Dendritic cell treated with granulocyte-macrophage colony-stimulating factor and Interleukin-4, amounts not matched to agents 40 ng/mL and 50 ng/mL, for 4 days (primary cell): Measurements from ENCODE around the gene PWP2.

ENCODE experiments used
- H3K27ac Mint-ChIP-seq: one replicate; pipeline ENCODE4 v1.8.0; 2022; ENCODE audit warnings: mild to moderate bottlenecking, mixed read lengths
- H3K27me3 Mint-ChIP-seq: one replicate; pipeline ENCODE4 v1.8.0; 2022; ENCODE audit warnings: mild to moderate bottlenecking, mixed read lengths
- H3K36me3 Mint-ChIP-seq: one replicate; pipeline ENCODE4 v1.8.0; 2022; ENCODE audit warnings: low read depth, mixed read lengths
- H3K4me1 Mint-ChIP-seq: one replicate; pipeline ENCODE4 v1.8.0; 2022; ENCODE audit warnings: low read depth, mixed read lengths
- H3K4me3 Mint-ChIP-seq: one replicate; pipeline ENCODE4 v1.8.0; 2022; ENCODE audit warnings: mild to moderate bottlenecking, moderate library complexity, mixed read lengths
- H3K9me3 Mint-ChIP-seq: one replicate; pipeline ENCODE4 v1.8.0; 2022; ENCODE audit warnings: mixed read lengths
- intact Hi-C: fragments of 100-400 bp; cut with micrococcal nuclease; formaldehyde crosslinking; loops from one replicate; pipeline ENCODE4 v1.15.0; 2022

PWP2 gene

DNA sequence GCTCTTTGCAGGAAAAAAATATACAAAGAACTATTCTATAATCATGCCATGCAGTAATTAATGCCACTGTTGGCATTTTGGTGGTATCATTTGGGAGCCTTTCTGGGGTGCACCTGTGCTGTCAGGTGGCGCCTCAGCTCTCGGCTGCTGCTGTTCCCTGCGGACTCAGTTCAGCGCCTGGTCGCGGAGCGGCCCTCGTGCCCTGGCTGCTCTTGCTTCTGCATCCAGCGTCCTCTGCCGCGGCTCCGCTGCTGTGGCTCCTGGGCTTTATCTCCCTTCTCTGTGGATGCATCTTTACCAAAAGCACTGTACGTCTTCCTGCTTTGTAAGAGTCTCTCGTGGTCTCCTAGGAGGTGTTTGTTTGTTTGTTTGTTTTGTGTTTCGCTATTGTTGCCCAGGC, 35.1 kb upstream of the PWP2 start:
- intact Hi-C loops, result no loop called here
- Mint-ChIP-seq H3K9me3 (no peaks in the 10 kb centered on the region), H3K36me3 (peaks cover 99% of the 10 kb centered on the region), H3K4me3 (no peak overlapping the region), H3K27me3 (no peaks in the 10 kb centered on the region), H3K4me1 (no peaks in the 10 kb centered on the region), H3K27ac (no peak overlapping the region)

DNA sequence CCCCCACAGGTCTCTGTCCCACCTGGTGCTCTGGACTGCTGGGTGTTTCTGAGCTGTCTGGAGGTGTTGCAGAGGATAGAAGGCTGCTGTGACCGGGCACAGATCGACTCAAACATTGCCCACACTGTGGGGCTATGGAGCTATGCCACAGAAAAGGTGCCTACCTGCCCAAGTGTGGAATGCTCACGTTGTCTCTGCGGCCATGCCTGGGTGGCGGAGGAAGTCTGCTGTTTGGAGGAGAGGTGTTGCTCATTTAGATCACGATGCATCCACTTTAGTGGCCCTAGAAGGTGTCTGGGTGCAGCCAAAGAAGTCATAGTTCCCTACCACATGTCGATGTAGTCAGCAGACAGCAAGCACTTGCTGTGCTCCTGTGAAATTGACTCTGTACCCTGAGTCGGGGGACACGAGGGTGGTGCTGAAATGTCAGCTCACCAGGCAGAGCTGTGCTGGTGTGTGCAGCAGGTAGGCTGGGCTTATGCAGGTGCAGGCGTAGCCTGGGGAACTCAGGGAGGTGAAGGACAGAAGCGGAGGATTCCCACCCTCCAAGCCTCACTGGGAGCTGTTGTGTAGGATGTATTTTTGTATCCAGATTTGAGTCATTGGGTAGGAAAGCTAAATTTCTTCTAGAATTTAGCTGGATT, 32.8 kb upstream of the PWP2 start:
- intact Hi-C loops, result no loop called here
- H3K9me3 Mint-ChIP-seq, result no peaks in the 10 kb centered on the region
- no peak overlapping the region for H3K27ac Mint-ChIP-seq
- H3K4me1 Mint-ChIP-seq, result no peaks in the 10 kb centered on the region
- H3K4me3 Mint-ChIP-seq, result no peak overlapping the region
- H3K36me3 Mint-ChIP-seq, result peaks cover 99% of the 10 kb centered on the region
- no peaks in the 10 kb centered on the region for H3K27me3 Mint-ChIP-seq

DNA sequence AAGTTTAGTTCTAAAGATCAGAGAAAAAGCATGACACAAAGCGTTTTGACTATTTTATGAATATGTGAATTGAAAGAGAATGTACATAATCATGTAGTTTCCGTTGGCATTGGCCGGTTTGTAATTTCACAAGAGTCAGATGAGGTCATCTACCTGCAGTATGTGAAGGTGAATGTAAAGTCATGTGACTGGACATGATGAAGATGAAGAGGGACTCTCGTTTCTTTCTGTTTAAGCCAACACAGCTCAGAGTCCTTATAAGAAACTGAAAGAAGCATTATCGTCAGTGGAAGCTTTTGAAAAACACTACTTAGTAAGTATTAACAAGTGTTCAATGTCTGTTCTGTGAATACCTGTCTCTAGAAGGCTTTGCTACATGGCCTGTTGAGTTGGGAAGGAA, 30.9 kb upstream of the PWP2 start:
- Mint-ChIP-seq H3K27ac (no peak overlapping the region), H3K4me3 (no peak overlapping the region), H3K9me3 (no peaks in the 10 kb centered on the region), H3K27me3 (no peaks in the 10 kb centered on the region), H3K4me1 (no peaks in the 10 kb centered on the region), H3K36me3 (peaks cover 99% of the 10 kb centered on the region)
- intact Hi-C loops, result no loop called here

- peaks cover 99% of the 10 kb centered on the region for H3K36me3 Mint-ChIP-seq
- no peak overlapping the region for H3K4me3 Mint-ChIP-seq
- no peaks in the 10 kb centered on the region for H3K9me3 Mint-ChIP-seq
- H3K4me1 Mint-ChIP-seq, result no peaks in the 10 kb centered on the region
- no peak overlapping the region for H3K27ac Mint-ChIP-seq
- no peaks in the 10 kb centered on the region for H3K27me3 Mint-ChIP-seq
- intact Hi-C loops, result no loop called here
These were observed 28.7 kb upstream of the PWP2 start for GRCh38 chr21:44078411-44078981.

GRCh38 chr21:44079446-44079845, 27.8 kb upstream of the PWP2 start:
- intact Hi-C loops, result no loop called here
- Mint-ChIP-seq H3K4me3 (no peak overlapping the region), H3K27me3 (no peaks in the 10 kb centered on the region), H3K9me3 (no peaks in the 10 kb centered on the region), H3K27ac (peak overlapping the region; percentile 11), H3K36me3 (peaks cover 100% of the 10 kb centered on the region), H3K4me1 (no peaks in the 10 kb centered on the region)

GRCh38 chr21:44079846-44080245, 27.4 kb upstream of the PWP2 start:
- Mint-ChIP-seq H3K9me3 (no peaks in the 10 kb centered on the region), H3K4me3 (no peak overlapping the region), H3K4me1 (no peaks in the 10 kb centered on the region), H3K36me3 (peaks cover 100% of the 10 kb centered on the region), H3K27ac (no peak overlapping the region), H3K27me3 (no peaks in the 10 kb centered on the region)
- intact Hi-C loops, result no loop called here

- no peaks in the 10 kb centered on the region for H3K27me3 Mint-ChIP-seq
- H3K9me3 Mint-ChIP-seq, result no peaks in the 10 kb centered on the region
- H3K27ac Mint-ChIP-seq, result no peak overlapping the region
- H3K4me3 Mint-ChIP-seq, result no peak overlapping the region
- peaks cover 20% of the 10 kb centered on the region for H3K4me1 Mint-ChIP-seq
- H3K36me3 Mint-ChIP-seq, result peaks cover 100% of the 10 kb centered on the region
- intact Hi-C loops, result no loop called here
These were observed 24.4 kb upstream of the PWP2 start for GRCh38 chr21:44082648-44083440.

DNA sequence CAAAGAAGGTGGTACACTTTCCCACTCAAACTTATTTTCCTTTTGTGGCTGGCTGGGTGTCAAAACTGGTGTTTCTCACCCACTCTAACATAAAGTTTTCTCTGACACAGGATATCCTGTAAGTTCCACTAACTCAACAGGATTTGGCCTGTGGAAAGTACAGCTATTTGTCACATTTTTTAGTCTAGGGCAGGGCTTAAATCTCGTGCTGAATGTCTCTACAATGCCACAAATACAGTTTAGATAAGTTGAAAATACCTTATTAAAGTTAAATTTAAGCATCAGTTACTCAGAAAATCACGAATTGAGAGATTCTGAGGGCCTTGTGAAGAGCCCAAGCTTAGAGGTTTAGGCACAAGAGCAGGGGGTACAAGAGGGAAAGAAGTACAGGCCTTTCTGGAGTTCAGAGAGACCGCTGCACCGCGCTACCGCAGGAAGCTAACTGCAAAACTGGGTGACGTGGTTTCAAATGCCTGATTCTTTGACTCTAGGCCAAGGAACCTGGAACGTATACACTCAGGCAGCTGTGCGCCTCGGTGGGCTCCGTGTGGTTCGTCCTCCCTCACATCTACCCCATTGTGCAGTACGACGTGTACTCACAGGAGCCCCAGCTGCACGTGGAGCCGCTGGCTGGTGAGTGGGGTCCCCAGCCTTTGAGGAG, 23.4 kb upstream of the PWP2 start:
- Mint-ChIP-seq H3K36me3 (peaks cover 100% of the 10 kb centered on the region), H3K9me3 (no peaks in the 10 kb centered on the region), H3K27me3 (no peaks in the 10 kb centered on the region), H3K4me3 (no peak overlapping the region), H3K27ac (no peak overlapping the region), H3K4me1 (peaks cover 28% of the 10 kb centered on the region)
- intact Hi-C loops, result no loop called here

GRCh38 chr21:44084496-44085241, 22.5 kb upstream of the PWP2 start:
- intact Hi-C loops, result no loop called here
- Mint-ChIP-seq H3K4me3 (no peak overlapping the region), H3K27ac (no peak overlapping the region), H3K4me1 (peaks cover 37% of the 10 kb centered on the region), H3K27me3 (no peaks in the 10 kb centered on the region), H3K9me3 (no peaks in the 10 kb centered on the region), H3K36me3 (peaks cover 100% of the 10 kb centered on the region)

- Mint-ChIP-seq H3K27me3 (no peaks in the 10 kb centered on the region), H3K36me3 (peaks cover 100% of the 10 kb centered on the region), H3K9me3 (no peaks in the 10 kb centered on the region), H3K27ac (peak overlapping the region; percentile 65), H3K4me3 (no peak overlapping the region), H3K4me1 (peaks cover 40% of the 10 kb centered on the region)
- intact Hi-C loops, result no loop called here
These were observed 21.5 kb upstream of the PWP2 start for GRCh38 chr21:44085491-44086321.

DNA sequence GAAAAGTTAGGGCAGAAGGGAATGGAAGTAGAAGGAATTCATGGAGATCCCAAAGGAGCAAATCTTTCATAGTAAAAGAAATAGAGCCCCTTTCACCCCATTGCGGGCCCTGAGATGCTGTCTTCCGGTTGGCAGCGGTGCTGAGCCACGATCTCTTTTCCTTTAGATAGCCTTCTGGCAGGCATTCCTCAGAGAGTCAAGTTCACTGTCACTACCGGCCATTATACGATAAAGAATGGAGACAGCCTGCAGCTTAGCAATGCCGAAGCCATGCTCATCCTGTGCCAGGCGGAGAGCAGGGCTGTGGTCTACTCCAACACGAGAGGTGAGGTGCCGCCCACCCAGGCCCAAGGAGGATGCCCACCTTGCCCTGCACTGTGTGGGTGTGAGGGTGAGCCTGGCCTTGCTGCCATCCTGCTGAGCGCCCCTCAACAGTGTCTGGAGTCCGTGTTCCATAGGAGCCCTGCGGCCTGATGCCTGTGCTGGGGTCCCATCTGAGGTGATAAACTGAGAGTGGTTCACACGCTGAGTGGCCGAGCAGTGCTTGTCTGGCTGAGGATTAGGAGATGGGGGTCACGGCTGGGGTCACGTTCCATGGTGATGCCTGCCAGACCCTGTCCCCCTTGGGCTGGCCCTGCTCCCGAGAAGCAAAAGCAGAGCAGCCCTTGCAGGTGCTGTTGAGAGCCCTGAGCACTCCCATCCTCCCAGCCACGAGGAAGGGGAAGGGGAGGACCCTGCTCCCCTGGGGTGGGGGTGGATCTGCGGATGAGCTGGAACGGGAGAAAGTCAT, 20.4 kb upstream of the PWP2 start:
- intact Hi-C loops, result no loop called here
- Mint-ChIP-seq H3K27ac (peak overlapping the region; percentile 65), H3K36me3 (peaks cover 100% of the 10 kb centered on the region), H3K4me3 (no peak overlapping the region), H3K27me3 (no peaks in the 10 kb centered on the region), H3K4me1 (peaks cover 40% of the 10 kb centered on the region), H3K9me3 (no peaks in the 10 kb centered on the region)
